NCI-H510A treated with DMSO at 0.1 percent for 48 hours (cell line): ENCODE measurements around the gene AIFM2.
A peak's percentile ranks its signal among the peaks of the same experiment; 100 is the strongest.
"Not testable (repeated sequence)": the region's sequence is repeated elsewhere in the genome, so short reads cannot be mapped to it uniquely, and the experiment has no call there.

ENCODE experiments used
- DNase-seq: peaks from one replicate; lab custom pipeline; 2025; lab: John Stamatoyannopoulos, UW

AIFM2 gene

DNA sequence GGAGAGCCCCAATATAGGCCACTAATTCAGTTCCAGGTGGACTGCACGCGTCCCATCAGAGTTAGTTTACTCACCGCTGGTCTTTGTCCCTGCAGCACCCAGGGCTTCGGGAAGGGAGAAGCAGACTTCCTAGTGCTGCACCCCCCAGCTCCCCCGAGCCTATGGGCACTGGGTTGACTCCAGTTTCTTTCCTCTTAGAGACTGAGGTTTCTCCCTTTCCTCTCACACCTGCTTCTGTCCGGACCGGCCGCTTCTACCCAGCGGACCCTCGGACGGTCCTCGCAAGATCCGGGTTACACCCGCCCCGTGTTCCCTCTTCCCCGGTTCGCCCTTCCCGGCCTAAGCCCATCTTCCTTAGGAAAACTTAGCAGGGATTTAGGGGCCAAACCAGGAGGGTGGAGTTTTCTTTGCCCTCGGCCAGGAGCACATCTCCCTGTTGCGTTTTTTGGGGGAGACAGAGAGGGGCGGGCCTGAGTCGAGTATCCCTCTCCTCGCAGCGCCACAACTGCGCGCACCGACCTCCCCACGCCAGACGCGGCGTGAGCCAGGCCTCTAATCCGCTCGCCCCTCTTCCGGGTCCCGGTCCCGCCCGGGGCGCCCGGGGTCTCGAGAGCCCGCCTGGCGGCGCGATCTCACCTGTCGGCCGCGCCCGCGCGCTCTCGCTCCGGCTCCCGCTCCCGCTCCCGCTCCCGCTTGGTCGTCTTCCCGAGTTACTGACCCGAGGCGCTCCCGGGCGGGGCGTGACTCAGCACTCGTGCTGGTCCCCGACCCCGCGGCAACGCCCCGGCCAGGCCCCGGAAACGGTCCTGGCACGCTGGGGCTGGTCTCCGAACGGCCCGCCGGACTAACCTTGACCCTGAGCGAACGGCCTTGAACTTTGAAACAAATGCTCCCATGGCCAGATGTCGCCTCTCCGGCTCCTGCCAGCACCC, at the start of gene AIFM2:
TSS of gene AIFM2 (minus strand) at position 728 of the 932 bp plus-strand sequence. CDS start 8,741 bp downstream, outside the sequence.
- DNase-seq: peak; percentile 66

DNA sequence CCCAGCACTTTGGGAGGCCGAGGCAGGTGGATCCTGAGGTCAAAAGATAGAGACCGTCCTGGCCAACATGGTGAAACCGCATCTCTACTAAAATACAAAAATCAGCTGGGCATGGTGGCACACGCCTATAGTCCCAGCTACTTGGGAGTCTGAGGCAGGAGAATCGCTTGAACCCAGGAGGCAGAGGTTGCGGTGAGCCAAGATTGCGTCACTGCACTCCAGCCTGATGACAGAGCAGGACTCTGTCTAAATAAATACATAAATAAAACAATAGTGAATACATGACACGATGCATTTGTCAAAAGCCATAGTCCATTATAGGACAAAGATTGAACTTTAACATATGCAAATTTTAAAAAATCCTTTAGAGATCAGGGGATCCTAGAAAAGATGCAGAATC, 46.6 kb upstream of the AIFM2 start:
- DNase-seq: not testable (repeated sequence)

DNA sequence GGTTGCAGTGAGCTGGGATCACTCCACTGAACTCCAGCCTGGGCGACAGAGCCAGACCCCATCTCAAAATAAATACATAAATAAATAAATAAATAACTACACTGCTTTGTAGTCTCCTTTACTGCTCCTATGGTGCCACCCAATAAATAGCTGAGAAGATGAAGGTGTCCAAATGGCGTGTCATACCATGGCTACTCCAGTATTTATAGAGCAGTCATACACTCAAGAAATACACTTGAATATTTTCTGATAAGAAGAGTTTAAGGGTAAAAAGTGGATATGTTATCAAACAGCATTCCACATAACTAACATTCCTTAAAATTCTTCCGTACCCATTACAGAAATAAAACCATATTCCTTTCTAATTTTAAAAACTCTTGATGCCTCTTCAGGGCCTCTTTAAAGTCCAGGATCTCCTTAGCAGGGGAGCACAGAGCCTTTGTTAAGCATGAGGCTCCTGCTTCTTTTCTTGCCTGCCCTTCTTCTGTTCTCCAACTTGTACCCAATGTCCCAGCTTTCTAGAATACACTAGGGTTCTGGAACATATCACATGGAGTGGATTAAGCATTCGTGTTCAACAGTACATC, 45.6 kb upstream of the AIFM2 start:
- DNase-seq: no peak

DNA sequence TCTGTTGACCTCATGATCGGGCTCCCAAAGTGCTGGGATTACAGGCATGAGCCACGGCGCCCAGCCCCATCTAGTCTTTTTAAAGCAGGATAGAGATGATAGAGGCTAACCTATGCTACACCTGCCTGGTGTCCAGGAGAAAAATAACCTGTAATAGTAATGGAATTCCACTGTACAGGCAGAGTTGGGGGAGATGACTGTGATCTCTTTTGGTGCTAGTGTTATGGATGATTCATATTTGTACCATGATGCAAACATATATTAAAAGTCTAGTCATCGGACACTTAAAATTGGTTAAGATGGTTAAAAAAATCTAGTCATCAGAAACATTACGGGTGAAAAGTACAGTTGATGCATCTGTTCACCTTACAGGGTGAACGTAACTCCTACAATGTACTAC, 43.8 kb upstream of the AIFM2 start:
- no peak for DNase-seq

DNA sequence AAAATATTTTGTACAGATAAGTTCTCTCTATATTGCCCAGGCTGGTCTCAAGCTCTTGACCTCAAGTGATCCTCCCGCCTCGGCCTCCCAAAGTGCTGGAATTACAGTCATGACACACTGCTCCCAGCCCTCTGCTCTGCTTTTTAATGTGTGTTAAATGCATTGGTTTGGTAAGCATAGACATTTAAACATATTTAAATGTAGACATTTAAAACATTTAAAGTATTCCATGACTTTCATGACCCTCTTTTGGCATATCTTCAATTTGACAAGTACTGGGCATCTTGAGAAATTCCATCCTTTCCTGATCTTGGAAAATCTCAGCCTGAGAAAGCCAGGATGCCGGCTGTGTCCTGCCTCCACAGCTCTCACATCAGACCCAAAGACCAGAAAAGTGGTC, 42.9 kb upstream of the AIFM2 start:
- no peak for DNase-seq

DNA sequence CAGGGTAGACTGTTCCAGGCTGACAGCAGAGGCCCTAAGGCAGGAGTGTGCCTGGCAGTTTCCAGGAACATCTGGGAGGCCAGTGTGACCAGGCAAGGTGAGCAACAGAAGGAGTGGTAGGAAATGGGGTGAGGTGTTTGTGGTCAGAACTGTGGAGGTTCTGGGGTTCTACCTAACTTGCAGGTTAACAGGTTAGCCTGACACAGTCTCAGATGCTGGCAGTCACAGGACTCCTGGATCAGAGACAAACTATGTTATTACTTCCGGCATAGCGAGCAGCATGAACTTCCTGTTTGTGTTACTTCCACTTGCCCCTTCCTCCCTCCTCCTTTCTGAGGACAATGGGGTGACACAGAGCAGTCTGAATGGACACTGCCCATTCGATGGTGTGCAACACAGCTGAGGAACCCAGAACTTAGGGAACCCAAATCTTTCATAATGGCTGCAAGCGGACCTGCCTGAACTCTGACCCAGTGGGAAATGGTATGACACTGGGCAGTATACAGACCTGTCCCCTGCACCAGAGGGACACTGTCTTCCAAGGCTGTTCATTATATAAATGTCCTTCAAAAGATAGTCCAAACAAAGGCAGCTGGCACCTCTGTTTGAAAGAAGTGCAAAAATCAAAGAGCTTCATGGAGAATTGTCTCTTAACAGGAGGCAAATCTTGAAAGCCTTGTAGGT, 41.6 kb upstream of the AIFM2 start:
- DNase-seq: no peak

DNA sequence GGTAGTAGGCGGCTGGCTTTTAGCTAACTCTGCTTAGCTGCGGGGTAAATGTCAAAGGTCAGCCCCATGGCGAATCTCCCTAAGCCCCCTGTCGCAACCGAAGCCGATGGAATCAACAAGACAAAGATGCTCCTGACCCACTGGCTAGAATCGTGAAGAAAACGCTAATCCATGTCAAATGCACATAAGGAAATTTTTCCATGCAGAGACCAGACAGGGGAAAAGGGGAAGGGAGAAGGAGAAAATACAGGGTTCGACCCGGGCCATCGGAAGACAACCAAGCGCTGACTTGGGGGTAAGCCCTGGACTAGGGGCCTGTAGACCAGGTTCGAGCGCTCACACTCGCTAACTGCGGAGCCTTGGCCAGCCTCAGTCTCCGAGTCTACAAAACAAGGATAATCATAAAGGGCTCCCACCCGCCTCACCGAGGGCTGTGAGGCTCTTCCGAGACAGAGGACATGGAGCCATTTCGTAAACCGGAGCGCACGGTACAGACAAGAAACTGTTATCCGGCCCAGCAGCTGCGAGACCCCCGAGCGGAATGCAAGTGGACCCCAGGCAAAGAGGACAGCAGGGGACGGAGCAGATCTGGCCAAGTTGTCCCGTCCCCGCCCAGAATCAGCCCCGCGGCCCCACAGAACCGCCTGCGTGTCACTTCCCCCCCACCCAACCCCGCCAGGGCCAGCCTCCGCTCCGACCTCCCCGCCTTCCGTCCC, 37.2 kb upstream of the AIFM2 start:
- DNase-seq: no peak

DNA sequence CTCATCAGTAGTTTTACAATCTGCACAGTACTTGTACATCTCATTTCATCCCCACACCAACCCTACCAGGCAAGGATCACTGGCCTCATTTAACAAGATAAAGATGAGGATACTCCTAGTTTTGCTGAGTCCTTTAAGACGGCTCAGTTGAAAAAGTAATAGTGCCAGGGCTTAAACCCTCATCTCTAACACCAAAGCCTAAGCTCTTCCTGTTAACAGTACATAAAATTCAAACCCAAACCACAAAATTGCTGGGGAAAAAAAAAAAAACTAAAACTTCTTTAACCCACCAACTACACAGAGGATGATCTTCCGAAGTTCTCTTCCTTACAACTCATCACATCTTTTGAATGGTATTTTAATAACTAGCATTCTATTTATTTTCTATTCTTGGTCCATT, 36.4 kb upstream of the AIFM2 start:
- DNase-seq: no peak

DNA sequence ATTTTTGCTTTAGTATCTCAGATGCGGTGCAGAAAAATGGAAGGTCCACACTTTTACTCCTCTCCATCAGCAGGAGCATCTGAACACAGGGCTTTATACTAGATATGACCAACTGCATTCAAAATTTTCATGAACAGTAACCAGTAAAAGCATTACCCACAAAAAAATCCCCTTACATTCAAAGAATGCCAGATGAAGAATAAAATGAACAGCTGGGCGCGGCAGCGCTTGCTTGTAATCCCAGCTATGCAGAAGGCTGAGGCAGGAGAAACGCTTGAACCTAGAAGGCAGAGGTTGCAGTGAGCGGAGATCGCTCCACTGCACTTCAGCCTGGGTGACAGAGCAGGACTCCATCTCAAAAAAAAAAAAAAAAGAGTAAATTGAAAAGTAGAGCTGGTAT, 34.6 kb upstream of the AIFM2 start:
- no peak for DNase-seq

DNA sequence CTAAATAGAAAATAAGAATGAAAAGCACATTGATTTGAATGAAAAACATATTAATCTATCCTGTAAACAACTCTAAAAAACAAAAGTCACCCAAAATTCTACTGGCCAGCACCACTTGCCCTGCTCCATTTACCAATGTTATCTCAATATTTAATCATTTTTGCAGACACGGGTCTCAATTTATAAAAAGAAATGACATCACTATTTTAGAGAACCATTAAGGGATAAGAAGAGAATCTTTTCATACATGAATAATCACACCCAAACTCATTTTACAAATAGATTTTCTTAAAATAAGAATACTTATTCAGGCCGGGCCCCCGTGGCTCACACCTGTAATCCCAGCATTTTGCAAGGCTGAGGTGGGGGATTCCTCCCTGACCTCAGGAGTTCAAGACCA, 33.8 kb upstream of the AIFM2 start:
- DNase-seq: no peak

DNA sequence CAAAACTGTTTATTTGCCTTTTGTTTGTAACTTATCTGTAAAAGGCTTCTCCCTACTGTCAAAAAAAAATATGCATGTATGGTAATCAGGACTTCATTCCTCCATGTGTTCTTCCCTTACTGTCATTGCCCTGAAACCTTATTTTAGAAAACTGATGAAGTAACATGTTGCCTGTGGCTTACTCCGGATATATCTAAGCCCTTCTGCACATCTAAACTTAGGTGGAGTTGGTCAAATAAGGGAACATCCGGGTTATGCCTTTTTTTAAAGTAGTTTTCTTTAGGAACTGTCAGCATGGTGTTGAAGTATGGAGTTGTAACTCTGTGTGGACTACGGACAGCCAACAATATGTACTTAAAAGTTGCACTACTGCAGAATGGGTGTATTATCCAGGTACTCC, 31.5 kb upstream of the AIFM2 start:
- DNase-seq: no peak

DNA sequence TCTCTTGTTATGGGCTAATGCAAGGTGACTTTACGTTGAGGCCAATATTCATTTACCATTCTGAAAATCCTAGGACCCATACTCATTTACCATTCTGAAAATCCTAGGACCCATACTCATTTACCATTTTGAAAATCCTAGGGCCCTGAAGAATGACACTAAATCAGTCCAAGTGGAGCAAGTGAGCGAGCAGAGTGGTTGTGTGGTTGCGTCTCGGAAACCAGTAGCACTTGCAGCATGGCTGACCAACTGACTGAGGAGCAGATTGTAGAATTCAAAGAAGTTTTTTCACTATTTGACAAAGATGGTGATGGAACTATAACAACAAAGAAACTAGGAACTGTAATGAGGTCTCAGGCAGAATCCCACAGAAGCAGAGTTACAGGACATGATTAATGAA, 30.8 kb upstream of the AIFM2 start:
- DNase-seq: no peak

DNA sequence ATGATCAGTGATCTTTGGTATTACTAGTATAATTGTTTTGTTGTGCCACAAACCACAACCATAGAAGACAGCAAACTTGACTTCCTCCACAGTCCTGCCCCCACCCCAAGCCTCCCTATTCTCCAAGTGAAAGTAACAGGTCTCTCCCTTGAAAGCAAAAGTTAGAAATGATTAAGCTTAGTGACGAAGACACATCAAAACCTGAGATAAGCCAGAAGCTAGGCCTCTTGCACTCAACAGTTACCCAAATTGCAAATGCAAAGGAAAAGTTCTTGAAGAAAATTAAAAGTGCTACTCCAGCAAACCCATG, 30.2 kb upstream of the AIFM2 start:
- no peak for DNase-seq

DNA sequence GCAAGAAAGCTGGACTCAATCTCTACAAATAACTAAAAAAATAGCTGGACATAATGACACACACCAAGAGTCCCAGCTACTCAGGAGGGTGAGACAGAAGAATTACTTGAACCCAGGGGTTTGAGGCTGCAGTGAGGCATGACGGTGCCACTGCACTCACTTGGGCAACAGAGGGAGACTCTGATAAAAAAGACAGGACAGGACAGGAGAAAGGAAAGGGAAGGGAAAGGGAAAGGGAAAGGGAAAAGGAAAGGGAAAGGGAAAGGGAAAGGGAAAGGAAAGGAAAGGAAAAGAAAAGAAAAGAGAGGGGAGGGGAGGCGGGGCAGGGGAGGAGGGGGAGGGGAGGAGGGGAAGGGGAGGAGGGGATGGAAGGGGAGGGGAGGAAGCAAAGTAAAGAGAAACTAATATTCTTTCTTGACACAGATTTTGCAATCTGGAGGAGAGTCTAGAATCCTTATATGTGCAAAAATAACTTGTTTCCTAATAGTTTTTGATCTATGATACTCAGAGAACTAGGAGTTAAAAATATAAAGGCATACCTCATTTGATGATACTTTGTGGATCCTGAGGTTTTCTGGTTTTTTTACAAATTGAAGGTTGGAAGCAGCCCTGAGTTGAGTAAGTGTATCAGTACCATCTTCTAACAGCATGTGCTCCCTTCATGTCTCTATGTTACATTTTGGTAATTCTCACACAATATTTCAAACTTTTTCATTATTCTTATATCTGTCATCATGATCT, 29.7 kb upstream of the AIFM2 start:
- DNase-seq: no peak

DNA sequence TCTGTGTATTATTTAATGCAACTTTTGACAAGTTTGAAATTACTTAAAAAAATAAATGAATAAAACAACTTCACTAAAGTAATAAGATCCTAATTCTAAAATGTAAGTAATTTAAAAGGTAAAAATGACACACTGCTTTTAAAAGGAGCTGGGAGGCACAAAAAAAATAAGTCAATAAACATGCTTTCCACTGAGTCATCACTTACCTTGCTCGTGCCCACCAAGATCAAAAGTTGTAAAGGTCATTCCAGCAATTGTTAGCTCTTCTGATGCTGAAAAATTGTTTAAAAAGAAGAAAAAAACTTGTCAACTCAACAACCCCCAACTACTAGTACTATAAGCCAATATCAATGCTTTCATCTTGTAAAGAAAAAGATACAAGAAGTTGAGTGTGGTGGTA, 28.2 kb upstream of the AIFM2 start:
- no peak for DNase-seq

DNA sequence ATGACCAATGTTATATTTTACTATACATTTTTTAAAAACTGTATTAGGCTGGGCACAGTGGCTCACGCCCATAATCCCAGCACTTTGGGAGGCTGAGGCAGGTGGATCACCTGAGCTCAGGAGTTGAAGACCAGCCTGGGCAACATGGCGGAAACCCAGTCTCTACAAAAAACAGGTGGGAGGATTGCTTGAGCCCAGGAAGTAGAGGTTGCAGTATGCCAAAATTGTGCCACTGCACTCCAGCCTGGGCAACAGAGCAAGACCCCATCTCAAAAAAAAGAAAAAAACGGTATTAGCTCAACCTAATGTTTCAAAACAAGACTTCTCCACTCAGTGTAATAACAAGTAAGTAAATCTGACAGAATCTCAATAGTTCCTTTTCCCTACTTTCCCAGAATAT, 26.7 kb upstream of the AIFM2 start:
- DNase-seq: not testable (repeated sequence)

DNA sequence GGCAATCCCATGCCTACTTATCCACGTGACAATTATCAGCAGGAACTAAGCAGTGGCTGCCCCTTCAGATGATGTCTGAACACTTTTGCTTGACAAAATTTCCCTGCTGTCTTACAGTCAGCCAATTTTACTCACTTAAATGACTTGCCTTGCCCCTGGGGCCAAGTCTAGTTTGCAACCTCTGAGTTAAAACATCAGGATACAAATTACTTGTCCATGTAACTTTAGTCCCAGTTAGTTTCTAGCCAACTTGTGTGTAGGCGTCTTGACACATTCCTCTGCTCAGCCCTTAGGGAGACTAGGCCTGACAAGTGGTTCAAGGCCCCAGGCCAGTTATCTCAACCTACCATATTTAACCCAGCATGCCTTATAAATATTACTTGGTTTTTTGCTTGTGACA, 25.5 kb upstream of the AIFM2 start:
- DNase-seq: no peak

DNA sequence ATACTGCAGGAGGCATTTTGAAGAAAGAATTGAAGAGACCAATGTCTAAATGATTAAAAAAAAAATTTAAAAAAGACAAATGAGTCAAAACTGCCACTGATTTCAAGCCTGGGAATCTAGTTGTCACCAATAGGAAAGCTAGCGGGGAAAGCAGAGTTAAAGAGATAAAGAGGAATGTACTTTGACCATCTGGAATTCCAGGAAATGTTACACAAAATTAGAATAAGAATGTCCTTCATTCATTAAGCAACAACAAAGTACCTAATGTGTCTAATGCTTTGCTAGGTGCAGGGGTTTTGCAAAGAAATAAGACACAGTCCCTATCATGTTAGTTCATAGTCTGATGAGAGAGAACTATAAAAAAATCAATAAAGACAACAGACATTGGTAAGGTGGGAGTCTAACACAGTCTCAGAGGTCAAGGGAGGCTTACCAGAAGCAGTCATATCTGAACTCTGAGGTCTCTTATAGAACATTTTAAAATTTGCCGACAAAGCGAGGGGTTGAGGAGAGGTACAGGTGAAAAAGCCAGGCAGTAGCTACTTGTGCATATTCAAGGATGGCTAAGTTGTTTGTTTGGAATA, 22.7 kb upstream of the AIFM2 start:
- DNase-seq: no peak

DNA sequence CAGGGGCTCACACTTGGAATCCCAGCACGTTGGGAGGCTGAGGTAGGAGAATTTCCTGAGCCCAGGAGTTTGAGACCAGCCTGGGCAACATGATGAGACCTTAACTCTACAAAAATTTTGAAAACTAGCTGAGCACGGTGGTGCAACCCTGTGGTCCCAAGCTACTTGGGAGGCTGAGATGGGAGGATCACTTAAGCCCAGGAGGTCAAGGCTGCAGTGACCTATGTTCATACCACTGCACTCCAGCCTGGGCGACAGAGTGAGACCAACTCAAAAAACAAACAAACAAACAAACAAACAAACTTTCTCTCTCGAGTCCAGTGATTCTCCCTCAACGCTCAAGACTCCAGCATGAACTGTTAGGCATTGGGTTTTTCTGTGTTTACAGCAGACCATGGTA, 15.9 kb upstream of the AIFM2 start:
- no peak for DNase-seq

DNA sequence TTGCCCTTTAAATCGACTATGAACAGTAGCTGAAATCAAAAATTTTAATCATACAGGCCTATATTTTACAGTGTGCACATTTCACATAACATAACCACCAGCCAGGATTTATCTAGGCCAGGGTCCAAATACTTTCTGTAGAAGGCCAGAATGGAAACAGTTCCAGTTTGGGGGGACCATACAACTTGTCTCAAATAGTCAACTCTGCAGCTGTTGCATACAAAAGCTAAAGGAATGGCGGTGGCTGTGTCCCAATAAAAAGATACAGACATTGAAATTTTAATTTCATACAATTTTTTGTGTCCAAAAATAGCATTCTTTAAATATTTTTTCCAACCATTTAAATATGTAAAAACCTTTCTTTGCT, 14.6 kb upstream of the AIFM2 start:
- no peak for DNase-seq

DNA sequence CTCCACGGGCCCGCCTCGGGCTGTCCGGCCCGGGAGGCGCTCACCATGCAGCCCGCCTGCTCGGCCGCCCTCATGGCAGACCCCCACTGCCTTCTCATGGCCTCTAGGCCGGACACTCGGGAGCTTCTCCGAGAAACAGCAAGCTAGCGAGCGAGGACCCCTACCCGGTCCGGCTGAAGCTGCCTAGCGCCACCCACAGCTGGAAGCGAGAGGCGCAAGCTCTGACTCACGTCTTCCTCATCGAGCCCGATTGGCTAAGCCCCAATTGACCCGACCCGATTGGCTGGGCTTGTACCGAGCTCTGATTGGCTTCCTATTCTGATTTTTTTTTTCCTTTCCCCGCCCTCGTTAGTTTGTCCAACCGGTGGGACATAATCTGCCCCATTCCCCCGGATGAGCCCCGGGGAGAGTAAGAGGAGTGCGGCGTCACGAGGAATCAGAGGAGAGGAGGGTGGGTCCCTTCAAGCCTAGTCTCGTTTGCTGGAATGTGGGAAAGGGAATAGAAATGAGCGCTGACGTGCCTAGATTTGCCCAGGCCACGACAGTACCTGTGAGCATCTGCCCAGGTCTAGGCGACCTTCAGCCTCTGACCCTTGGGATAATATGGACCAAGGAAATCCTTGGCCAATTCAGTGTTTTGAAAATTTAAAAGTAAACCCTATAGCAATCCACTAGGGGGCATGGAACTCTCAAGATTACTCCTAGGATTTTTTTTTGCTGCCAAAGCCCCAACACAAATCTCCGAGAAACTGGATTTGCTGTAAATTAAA, 14.0 kb upstream of the AIFM2 start, which contains the start of gene TYSND1:
TSS of gene TYSND1 (minus strand) at position 212 of the 770 bp plus-strand sequence. CDS start at position 98, 114 bp downstream.
- peak; percentile 96 for DNase-seq
